Measurements from ENCODE around the gene CHM. TPM values are rescaled to one million over a fixed set of nuclear protein-coding genes. Genes with fewer than 3 reads are reported as not detected.
"Not testable (repeated sequence)": the region's sequence is repeated elsewhere in the genome, so short reads cannot be mapped to it uniquely, and the experiment has no call there.

CHM gene
- polyA plus RNA-seq, 3 donors: 6.0 to 7.7 (median 6.6) TPM

GRCh38 chrX:86012188-86012587, 35.2 kb downstream of the CHM start:
- peaks cover 0 to 9% (median 2%) of the 10 kb centered on the region in 7 donors for H3K9me3 Mint-ChIP-seq
- no CpG with 5 or more reads among the region's 1 CpG for WGBS (ENCODE audit: insufficient coverage)

GRCh38 chrX:86009803-86010202, 37.6 kb downstream of the CHM start:
- H3K4me1 ChIP-seq (ENCODE audit: control insufficient read depth in 1 of 2, insufficient read depth in 2 of 2, low read length in 2 of 2); H3K27ac ChIP-seq (ENCODE audit: low read depth in 1 of 2, low read length in 2 of 2); intact Hi-C loops (cut with micrococcal nuclease); H3K36me3 Mint-ChIP-seq; H3K27me3 ChIP-seq (ENCODE audit: control insufficient read depth in 2 of 2, insufficient read depth in 2 of 2, low read length in 2 of 2); H3K4me2 ChIP-seq (replicated peaks; ENCODE audit: extremely low read depth, low read length, poor library complexity, severe bottlenecking); DNase-seq; H3K4me1 Mint-ChIP-seq; H3K9me3 ChIP-seq (replicated peaks in 1 of 2; ENCODE audit: control insufficient read depth in 1 of 2, insufficient read depth in 1 of 2, low read length in 2 of 2); H3K36me3 ChIP-seq (replicated peaks in 1 of 2; ENCODE audit: control insufficient read depth in 1 of 2, insufficient read depth in 2 of 2, low read length in 2 of 2); H3K4me3 ChIP-seq (replicated peaks in 1 of 3; ENCODE audit: low read depth in 2 of 3, low read length in 3 of 3); H3K27ac Mint-ChIP-seq; H3K79me2 ChIP-seq (ENCODE audit: insufficient read depth, low read length); H4K20me1 ChIP-seq (ENCODE audit: insufficient read depth, low read length); H3K9ac ChIP-seq (ENCODE audit: insufficient read depth, low read length, poor library complexity, severe bottlenecking); H2AFZ ChIP-seq (ENCODE audit: insufficient read depth, low read depth, low read length, poor library complexity, severe bottlenecking); H3K9me3 Mint-ChIP-seq; H3K27me3 Mint-ChIP-seq (ENCODE audit: low read depth in 3 of 3); H3K4me3 Mint-ChIP-seq: not testable (repeated sequence)
- no CpG with 5 or more reads among the region's 1 CpG for WGBS (ENCODE audit: insufficient coverage)

More at GRCh38 chrX:86012188-86012587, 35.2 kb downstream of the CHM start:
- no peaks in the 10 kb centered on the region for H3K9me3 ChIP-seq (replicated peaks in 1 of 2; ENCODE audit: control insufficient read depth in 1 of 2, insufficient read depth in 1 of 2, low read length in 2 of 2)
- no peaks in the 10 kb centered on the region for H3K27me3 ChIP-seq (ENCODE audit: control insufficient read depth in 2 of 2, insufficient read depth in 2 of 2, low read length in 2 of 2)
- H3K4me3 ChIP-seq (replicated peaks in 1 of 3; ENCODE audit: low read depth in 2 of 3, low read length in 3 of 3): no peak overlapping the region
- peaks cover 5% of the 10 kb centered on the region for H4K20me1 ChIP-seq (ENCODE audit: insufficient read depth, low read length)
- no peaks in the 10 kb centered on the region for H3K4me1 ChIP-seq (ENCODE audit: control insufficient read depth in 1 of 2, insufficient read depth in 2 of 2, low read length in 2 of 2)
- peaks cover 2% of the 10 kb centered on the region for H3K4me1 Mint-ChIP-seq
- no peak overlapping the region for H3K27ac ChIP-seq (ENCODE audit: low read depth in 1 of 2, low read length in 2 of 2)
- H3K27me3 Mint-ChIP-seq (ENCODE audit: low read depth in 3 of 3): peaks cover 0 to 2% (median 0%) of the 10 kb centered on the region in 3 donors
- no peak overlapping the region for H3K4me2 ChIP-seq (replicated peaks; ENCODE audit: extremely low read depth, low read length, poor library complexity, severe bottlenecking)
- no peak overlapping the region for H3K27ac Mint-ChIP-seq
- H3K36me3 ChIP-seq (replicated peaks in 1 of 2; ENCODE audit: control insufficient read depth in 1 of 2, insufficient read depth in 2 of 2, low read length in 2 of 2): no peaks in the 10 kb centered on the region
- H3K36me3 Mint-ChIP-seq: peaks cover 11 to 13% of the 10 kb centered on the region in 2 donors
- intact Hi-C loops (cut with micrococcal nuclease): no loop called here
- no peak overlapping the region for H2AFZ ChIP-seq (ENCODE audit: insufficient read depth, low read depth, low read length, poor library complexity, severe bottlenecking)
- no peak overlapping the region for H3K4me3 Mint-ChIP-seq
- H3K79me2 ChIP-seq (ENCODE audit: insufficient read depth, low read length): no peaks in the 10 kb centered on the region
- DNase-seq: no peak
- H3K9ac ChIP-seq (ENCODE audit: insufficient read depth, low read length, poor library complexity, severe bottlenecking): no peak overlapping the region
- TF ChIP-seq CTCF (IDR thresholded peaks at IDR 0.05): no peak

- H3K9me3 ChIP-seq (replicated peaks in 1 of 2; ENCODE audit: control insufficient read depth in 1 of 2, insufficient read depth in 1 of 2, low read length in 2 of 2); H3K4me3 Mint-ChIP-seq; H3K9me3 Mint-ChIP-seq; intact Hi-C loops (cut with micrococcal nuclease); H3K27ac ChIP-seq (ENCODE audit: low read depth in 1 of 2, low read length in 2 of 2); H3K27me3 Mint-ChIP-seq (ENCODE audit: low read depth in 3 of 3); DNase-seq; H3K4me3 ChIP-seq (replicated peaks in 1 of 3; ENCODE audit: low read depth in 2 of 3, low read length in 3 of 3); H4K20me1 ChIP-seq (ENCODE audit: insufficient read depth, low read length); H3K27ac Mint-ChIP-seq; H3K9ac ChIP-seq (ENCODE audit: insufficient read depth, low read length, poor library complexity, severe bottlenecking); H3K27me3 ChIP-seq (ENCODE audit: control insufficient read depth in 2 of 2, insufficient read depth in 2 of 2, low read length in 2 of 2); H3K4me1 ChIP-seq (ENCODE audit: control insufficient read depth in 1 of 2, insufficient read depth in 2 of 2, low read length in 2 of 2); H3K79me2 ChIP-seq (ENCODE audit: insufficient read depth, low read length); H3K4me2 ChIP-seq (replicated peaks; ENCODE audit: extremely low read depth, low read length, poor library complexity, severe bottlenecking); H2AFZ ChIP-seq (ENCODE audit: insufficient read depth, low read depth, low read length, poor library complexity, severe bottlenecking); H3K36me3 Mint-ChIP-seq; H3K36me3 ChIP-seq (replicated peaks in 1 of 2; ENCODE audit: control insufficient read depth in 1 of 2, insufficient read depth in 2 of 2, low read length in 2 of 2): not testable (repeated sequence)
- WGBS (ENCODE audit: insufficient coverage): no CpG with 5 or more reads among the region's 4 CpGs
- peaks cover 11% of the 10 kb centered on the region for H3K4me1 Mint-ChIP-seq
Observed at GRCh38 chrX:86007891-86008290, 39.5 kb downstream of the CHM start.

Measured in CD14-positive monocyte (primary cell).